Islet of Langerhans (tissue), 1 donor: ENCODE measurements around the gene SMOC1.

Source experiments
- FAIRE-seq: peaks from one replicate; lab custom pipeline; 2011; peaks lifted over from hg19 to GRCh38; lab: Jason Lieb, UNC

Gene SMOC1

GRCh38 chr14:69943084-69943780 lies 64.0 kb downstream of the SMOC1 start:
- FAIRE-seq, result no peak

- FAIRE-seq, result no peak
Measured at GRCh38 chr14:69945347-69945746, 66.1 kb downstream of the SMOC1 start.

GRCh38 chr14:69945912-69946311 lies 66.7 kb downstream of the SMOC1 start:
- FAIRE-seq, result no peak

- FAIRE-seq, result no peak
Measured at GRCh38 chr14:69948351-69948750, 69.1 kb downstream of the SMOC1 start.

- FAIRE-seq, result no peak
Measured at GRCh38 chr14:69951263-69951662, 72.0 kb downstream of the SMOC1 start.

GRCh38 chr14:69951935-69952334 lies 72.7 kb downstream of the SMOC1 start:
- FAIRE-seq, result no peak

GRCh38 chr14:69953266-69953915 lies 74.2 kb downstream of the SMOC1 start:
- no peak for FAIRE-seq

- FAIRE-seq, result no peak
Measured at GRCh38 chr14:69955855-69956845, 76.9 kb downstream of the SMOC1 start.

GRCh38 chr14:69956970-69957369 lies 77.8 kb downstream of the SMOC1 start:
- FAIRE-seq, result no peak

- peak; percentile 24 for FAIRE-seq
Measured at GRCh38 chr14:69957986-69958385, 78.8 kb downstream of the SMOC1 start.

GRCh38 chr14:69959136-69959535 lies 79.9 kb downstream of the SMOC1 start:
- no peak for FAIRE-seq

GRCh38 chr14:69960296-69960695 lies 81.1 kb downstream of the SMOC1 start:
- FAIRE-seq, result no peak

GRCh38 chr14:69963966-69964365 lies 84.8 kb downstream of the SMOC1 start:
- FAIRE-seq, result no peak

- no peak for FAIRE-seq
Measured at GRCh38 chr14:69964841-69965240, 85.6 kb downstream of the SMOC1 start.

GRCh38 chr14:69968132-69968531 lies 88.9 kb downstream of the SMOC1 start:
- no peak for FAIRE-seq

GRCh38 chr14:69968681-69969080 lies 89.5 kb downstream of the SMOC1 start:
- FAIRE-seq, result no peak

GRCh38 chr14:69972755-69973154 lies 93.5 kb downstream of the SMOC1 start:
- FAIRE-seq, result no peak

GRCh38 chr14:69973846-69974245 lies 94.6 kb downstream of the SMOC1 start:
- FAIRE-seq, result no peak

GRCh38 chr14:69979882-69980281 lies 100.7 kb downstream of the SMOC1 start:
- no peak for FAIRE-seq

- no peak for FAIRE-seq
Measured at GRCh38 chr14:69980457-69981425, 101.5 kb downstream of the SMOC1 start.

- no peak for FAIRE-seq
Measured at GRCh38 chr14:69982220-69982839, 103.1 kb downstream of the SMOC1 start.
